MCF 10A (cell line): Measurements from ENCODE around the gene DGCR2. TPM values are rescaled to one million over a fixed set of nuclear protein-coding genes. Genes with fewer than 3 reads are reported as not detected.
A peak's percentile ranks its signal among the peaks of the same experiment; 100 is the strongest.

Source experiments
- BruUV-seq: library from RNA; stranded (reverse); fragments of 400-500 nt; replicated peaks from 2 replicates; lab custom pipeline; 2021; lab: Mats Ljungman, UMichigan
- CTCF ChIA-PET: fragments of 300-600 bp; sonication (Branson Sonifier 250); formaldehyde crosslinking; extraction: SDS; loops from one replicate; lab custom pipeline; 2021; ENCODE audit warnings: antibody characterized with exemption, inconsistent platforms; lab: Yijun Ruan, JAX
- POLR2A ChIA-PET: fragments of 300-600, 350-650 bp; sonication (Branson Sonifier 250); formaldehyde crosslinking; extraction: SDS; loops from one replicate; lab custom pipeline; 2020; ENCODE audit warnings: antibody characterized with exemption, inconsistent platforms; lab: Yijun Ruan, JAX
- DNase-seq: peaks from one replicate; pipeline ENCODE4 v3.0.0-alpha.2; 2018; ENCODE audit not compliant: unreplicated experiment
- H3K27ac Mint-ChIP-seq: one replicate; pipeline ENCODE4 v1.8.0; 2022; ENCODE audit warnings: mild to moderate bottlenecking, low read depth, mixed read lengths; ENCODE audit not compliant: unreplicated experiment
- H3K27me3 Mint-ChIP-seq: one replicate; pipeline ENCODE4 v1.8.0; 2022; ENCODE audit warnings: mixed read lengths; ENCODE audit not compliant: insufficient read depth, unreplicated experiment
- H3K36me3 Mint-ChIP-seq: one replicate; pipeline ENCODE4 v1.8.0; 2022; ENCODE audit warnings: mild to moderate bottlenecking, moderate library complexity, mixed read lengths; ENCODE audit not compliant: insufficient read depth, unreplicated experiment
- H3K4me1 Mint-ChIP-seq: one replicate; pipeline ENCODE4 v1.8.0; 2022; ENCODE audit warnings: mixed read lengths; ENCODE audit not compliant: insufficient read depth, unreplicated experiment
- H3K4me3 Mint-ChIP-seq: one replicate; pipeline ENCODE4 v1.8.0; 2022; ENCODE audit warnings: mild to moderate bottlenecking, moderate library complexity, mixed read lengths; ENCODE audit not compliant: unreplicated experiment
- H3K9me3 Mint-ChIP-seq: one replicate; pipeline ENCODE4 v1.8.0; 2022; ENCODE audit warnings: mixed read lengths; ENCODE audit not compliant: unreplicated experiment
- intact Hi-C: fragments of 100-400 bp; cut with micrococcal nuclease; formaldehyde crosslinking; loops from 2 replicates; pipeline ENCODE4 v1.14.1; 2022
- total RNA-seq: library from RNA; stranded (reverse); gene quantifications from 2 replicates; pipeline ENCODE4 v1.2.3, GENCODE V29; 2022
- TF ChIP-seq, protein P1 (sequence below): fragments of 200-600 bp; IDR thresholded peaks from one replicate; pipeline ENCODE4 v1.8.0; 2022; ENCODE audit warnings: antibody characterized with exemption, mild to moderate bottlenecking; ENCODE audit not compliant: unreplicated experiment

Gene DGCR2
- total RNA-seq, 1 experiment from 2014 or later, result 41.2 TPM

DNA sequence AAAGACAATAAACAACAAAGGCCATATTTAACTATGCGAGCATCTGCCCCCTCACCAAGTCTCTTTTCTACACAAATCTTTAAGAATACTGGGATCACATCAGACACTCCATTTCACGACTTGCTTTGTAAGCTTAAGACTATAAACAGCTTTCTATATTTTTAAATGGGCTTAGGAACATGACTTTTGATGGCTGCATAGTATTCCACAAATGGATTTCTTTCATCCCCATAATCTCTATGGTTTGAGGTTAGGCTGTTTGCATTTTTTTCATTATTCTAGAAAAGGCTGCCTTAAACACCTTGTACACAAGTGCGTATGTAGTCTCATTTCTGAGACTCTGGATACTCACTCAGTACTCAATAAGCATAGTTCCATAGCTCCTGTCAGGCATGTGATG lies 52.8 kb downstream of the DGCR2 start:
- no peak overlapping the region for H3K4me3 Mint-ChIP-seq
- no peaks in the 10 kb centered on the region for H3K9me3 Mint-ChIP-seq
- POLR2A ChIA-PET, result no interaction called here
- BruUV-seq, result no TSS peak
- H3K36me3 Mint-ChIP-seq, result peaks cover 76% of the 10 kb centered on the region
- H3K27me3 Mint-ChIP-seq, result no peaks in the 10 kb centered on the region
- TF ChIP-seq, protein P1, sequence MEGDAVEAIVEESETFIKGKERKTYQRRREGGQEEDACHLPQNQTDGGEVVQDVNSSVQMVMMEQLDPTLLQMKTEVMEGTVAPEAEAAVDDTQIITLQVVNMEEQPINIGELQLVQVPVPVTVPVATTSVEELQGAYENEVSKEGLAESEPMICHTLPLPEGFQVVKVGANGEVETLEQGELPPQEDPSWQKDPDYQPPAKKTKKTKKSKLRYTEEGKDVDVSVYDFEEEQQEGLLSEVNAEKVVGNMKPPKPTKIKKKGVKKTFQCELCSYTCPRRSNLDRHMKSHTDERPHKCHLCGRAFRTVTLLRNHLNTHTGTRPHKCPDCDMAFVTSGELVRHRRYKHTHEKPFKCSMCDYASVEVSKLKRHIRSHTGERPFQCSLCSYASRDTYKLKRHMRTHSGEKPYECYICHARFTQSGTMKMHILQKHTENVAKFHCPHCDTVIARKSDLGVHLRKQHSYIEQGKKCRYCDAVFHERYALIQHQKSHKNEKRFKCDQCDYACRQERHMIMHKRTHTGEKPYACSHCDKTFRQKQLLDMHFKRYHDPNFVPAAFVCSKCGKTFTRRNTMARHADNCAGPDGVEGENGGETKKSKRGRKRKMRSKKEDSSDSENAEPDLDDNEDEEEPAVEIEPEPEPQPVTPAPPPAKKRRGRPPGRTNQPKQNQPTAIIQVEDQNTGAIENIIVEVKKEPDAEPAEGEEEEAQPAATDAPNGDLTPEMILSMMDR, result no peak
- H3K27ac Mint-ChIP-seq, result no peak overlapping the region
- CTCF ChIA-PET, result no interaction called here
- no peak for DNase-seq
- intact Hi-C loops, result no loop called here
- H3K4me1 Mint-ChIP-seq, result peaks cover 8% of the 10 kb centered on the region

DNA sequence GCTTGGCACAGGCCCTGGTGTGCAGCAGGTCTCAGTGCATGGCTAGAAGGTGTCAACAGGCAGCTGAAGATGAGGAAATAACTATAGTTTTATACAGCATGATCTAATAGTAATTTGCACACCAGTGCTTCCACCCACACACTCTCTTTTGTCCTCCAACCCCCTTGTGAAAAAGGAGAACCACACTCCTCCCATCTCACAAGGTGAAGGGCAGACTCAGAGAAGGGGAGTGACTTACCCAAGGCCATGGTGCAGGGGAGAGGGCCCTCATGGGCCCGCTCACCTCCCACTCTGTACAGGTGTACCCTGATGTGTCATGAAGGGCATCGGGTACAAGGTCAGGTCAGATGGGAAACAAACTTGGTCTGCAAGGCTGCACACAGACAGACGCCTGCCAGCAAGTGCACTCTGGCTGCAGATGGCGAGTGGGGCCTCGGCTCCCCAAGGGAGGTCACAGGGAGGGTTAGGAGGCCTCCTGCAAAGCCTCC lies 53.4 kb downstream of the DGCR2 start:
- Mint-ChIP-seq H3K4me3 (no peak overlapping the region), H3K27ac (no peak overlapping the region), H3K4me1 (peaks cover 8% of the 10 kb centered on the region), H3K9me3 (no peaks in the 10 kb centered on the region), H3K36me3 (peaks cover 77% of the 10 kb centered on the region), H3K27me3 (no peaks in the 10 kb centered on the region)
- ChIA-PET CTCF (no interaction called here), POLR2A (no interaction called here)
- no TSS peak for BruUV-seq
- no peak for DNase-seq
- TF ChIP-seq, protein P1, result no peak
- intact Hi-C loops, result no loop called here

DNA sequence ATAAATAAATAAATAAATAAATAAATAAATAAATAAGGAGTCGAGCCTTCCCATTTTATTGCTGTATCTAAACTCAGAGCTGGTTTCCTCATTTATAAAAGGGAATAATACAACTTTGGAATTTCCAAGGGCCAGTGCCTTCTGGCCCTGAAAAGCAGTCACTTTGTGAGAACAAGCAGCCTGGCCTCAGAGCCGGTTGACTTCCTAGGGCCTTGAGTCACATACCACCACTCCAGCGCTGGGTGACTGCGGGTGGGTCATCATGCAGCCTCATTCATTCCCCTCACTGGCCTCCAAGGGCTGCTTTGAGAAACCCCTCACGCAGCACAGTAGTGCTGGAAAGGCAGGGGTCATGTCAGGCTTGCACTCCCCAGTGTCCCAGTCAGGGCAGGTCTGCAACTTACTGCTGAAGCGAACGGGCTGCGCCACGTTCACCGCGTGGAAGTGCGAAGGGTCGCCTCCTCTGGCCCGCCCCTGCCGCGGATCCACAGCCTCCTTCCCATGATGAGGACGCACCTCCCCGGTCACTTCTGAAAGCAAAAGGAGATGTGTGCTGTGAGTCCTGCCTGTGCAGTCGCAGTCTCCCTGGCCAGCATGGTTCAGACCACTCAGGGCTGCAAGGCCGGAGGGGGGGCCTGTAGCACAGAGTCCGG lies 54.4 kb downstream of the DGCR2 start:
- intact Hi-C loops, result no loop called here
- TF ChIP-seq, protein P1, result no peak
- Mint-ChIP-seq H3K36me3 (peaks cover 79% of the 10 kb centered on the region), H3K4me3 (no peak overlapping the region), H3K27me3 (no peaks in the 10 kb centered on the region), H3K9me3 (no peaks in the 10 kb centered on the region), H3K27ac (no peak overlapping the region), H3K4me1 (peaks cover 8% of the 10 kb centered on the region)
- no TSS peak for BruUV-seq
- no peak for DNase-seq
- ChIA-PET CTCF (no interaction called here), POLR2A (interaction anchor here (1.3 kb wide), 1 partner anchor 10 kb away, joined by 4 read pairs; no protein-coding TSS in a partner anchor)

DNA sequence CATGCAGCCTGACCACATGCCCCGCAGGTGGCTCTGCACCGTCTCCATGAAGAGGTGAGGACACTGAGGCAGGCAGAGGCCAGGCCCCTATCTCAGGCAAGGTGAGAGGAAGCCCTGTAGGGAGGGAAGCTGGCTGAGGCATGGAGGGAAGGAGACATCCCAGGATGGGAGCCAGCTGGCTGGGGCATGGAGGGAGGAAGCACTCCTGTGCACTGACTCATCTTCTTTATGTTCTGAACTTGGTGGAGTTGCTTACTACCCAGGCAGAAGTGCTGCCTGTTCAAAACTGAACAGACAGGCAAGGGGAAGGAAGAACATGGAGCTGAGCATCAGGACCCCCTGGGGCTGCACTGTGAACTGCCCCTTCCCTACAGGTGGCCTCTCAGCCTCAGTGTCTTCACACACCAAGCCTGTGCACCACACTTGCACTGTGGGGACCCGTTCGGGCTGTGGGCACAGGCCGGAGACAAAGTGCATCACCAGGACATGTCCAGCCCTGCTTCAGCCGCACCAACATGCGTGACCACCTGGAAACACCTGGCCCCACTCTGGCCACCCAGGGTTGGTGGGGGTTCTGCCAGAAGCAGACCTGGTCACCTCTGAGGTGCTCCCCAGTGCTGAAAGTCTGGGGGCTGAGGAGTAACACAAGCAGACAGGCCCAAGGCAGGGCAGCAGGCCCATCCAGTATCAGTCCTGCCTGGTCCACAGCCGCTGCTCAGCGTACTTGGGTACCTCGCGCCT lies 55.5 kb downstream of the DGCR2 start:
- H3K36me3 Mint-ChIP-seq, result peaks cover 75% of the 10 kb centered on the region
- intact Hi-C loops, result no loop called here
- no peaks in the 10 kb centered on the region for H3K27me3 Mint-ChIP-seq
- ChIA-PET CTCF (interaction anchor here (0.6 to 0.7 kb wide), 2 partner anchors 18 to 507 kb away, joined by 3 read pairs; no protein-coding TSS in a partner anchor), POLR2A (interaction anchor here (0.7 to 1.3 kb wide), 2 partner anchors 11 to 13 kb away, joined by 3 to 4 read pairs; no protein-coding TSS in a partner anchor)
- H3K4me1 Mint-ChIP-seq, result peaks cover 8% of the 10 kb centered on the region
- no TSS peak for BruUV-seq
- H3K4me3 Mint-ChIP-seq, result no peak overlapping the region
- DNase-seq, result peak; percentile 62
- TF ChIP-seq, protein P1, result no peak
- H3K27ac Mint-ChIP-seq, result no peak overlapping the region
- no peaks in the 10 kb centered on the region for H3K9me3 Mint-ChIP-seq
